ENCODE data around the gene CPNE6.

DNA sequence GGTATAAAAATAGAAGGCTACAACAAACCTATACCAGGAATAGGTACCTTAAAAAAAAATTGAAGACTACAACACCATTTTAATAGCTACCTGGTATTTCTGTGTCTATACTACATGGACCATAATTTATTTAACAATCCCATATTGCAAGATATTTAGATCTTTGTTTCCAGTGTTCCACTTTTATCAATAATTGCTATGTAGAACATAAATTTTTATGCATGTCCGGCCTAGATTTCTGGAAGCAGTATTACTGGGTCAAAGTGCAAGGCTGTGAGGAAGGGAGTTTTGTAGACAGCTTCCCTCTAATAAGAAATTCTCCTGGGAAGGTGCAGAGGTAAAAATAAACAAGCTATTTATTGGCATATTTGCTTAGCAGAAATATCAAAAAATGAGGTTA lies 39.2 kb downstream of the CPNE6 start:
- TF ChIP-seq, protein P1, sequence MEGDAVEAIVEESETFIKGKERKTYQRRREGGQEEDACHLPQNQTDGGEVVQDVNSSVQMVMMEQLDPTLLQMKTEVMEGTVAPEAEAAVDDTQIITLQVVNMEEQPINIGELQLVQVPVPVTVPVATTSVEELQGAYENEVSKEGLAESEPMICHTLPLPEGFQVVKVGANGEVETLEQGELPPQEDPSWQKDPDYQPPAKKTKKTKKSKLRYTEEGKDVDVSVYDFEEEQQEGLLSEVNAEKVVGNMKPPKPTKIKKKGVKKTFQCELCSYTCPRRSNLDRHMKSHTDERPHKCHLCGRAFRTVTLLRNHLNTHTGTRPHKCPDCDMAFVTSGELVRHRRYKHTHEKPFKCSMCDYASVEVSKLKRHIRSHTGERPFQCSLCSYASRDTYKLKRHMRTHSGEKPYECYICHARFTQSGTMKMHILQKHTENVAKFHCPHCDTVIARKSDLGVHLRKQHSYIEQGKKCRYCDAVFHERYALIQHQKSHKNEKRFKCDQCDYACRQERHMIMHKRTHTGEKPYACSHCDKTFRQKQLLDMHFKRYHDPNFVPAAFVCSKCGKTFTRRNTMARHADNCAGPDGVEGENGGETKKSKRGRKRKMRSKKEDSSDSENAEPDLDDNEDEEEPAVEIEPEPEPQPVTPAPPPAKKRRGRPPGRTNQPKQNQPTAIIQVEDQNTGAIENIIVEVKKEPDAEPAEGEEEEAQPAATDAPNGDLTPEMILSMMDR (IDR thresholded peaks at IDR 0.05; ENCODE audit: low read length) = no peak
- TF ChIP-seq EZH2 (optimal IDR thresholded peaks at IDR 0.05; ENCODE audit: low read depth, low read length) (no peak), EZH2phosphoT487 (IDR thresholded peaks at IDR 0.05; ENCODE audit: low read length) (no peak)
